ENCODE data around the gene MRAS.

DNA sequence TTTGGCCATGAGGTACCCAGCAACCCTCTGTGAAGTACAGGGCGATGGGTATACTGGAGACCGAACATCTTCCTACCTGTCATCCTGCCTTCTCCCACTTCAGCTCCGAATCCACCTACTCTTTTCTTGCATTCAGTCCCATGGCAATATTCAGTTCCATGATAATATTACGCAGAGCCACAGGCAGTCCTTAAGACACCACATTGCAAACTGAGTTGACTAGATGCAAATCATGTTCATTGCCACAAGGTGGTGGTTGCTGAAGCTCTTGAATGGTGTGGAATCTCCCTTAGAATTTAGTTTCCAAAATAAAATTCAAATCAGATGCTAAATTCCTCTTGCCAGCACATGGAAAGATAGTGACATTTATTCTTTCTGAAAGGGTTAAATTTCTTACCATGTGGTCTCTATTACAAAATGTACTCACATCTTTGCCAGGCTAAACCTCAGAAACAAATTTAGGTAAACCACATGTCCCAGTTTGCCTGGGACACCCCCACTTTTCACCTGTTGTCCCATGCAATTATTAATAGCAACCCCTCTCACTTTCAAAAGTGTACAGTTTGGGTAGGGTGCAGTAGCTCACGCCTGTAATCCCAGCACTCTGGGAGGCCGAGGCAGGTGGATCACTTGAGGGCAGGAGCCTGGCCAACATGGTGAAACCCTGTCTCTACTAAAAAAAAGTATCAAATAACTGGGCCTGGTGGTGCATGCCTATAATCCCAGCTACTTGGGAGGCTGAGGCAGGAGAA lies 17.1 kb upstream of the MRAS start:
- TF ChIP-seq, protein P1, sequence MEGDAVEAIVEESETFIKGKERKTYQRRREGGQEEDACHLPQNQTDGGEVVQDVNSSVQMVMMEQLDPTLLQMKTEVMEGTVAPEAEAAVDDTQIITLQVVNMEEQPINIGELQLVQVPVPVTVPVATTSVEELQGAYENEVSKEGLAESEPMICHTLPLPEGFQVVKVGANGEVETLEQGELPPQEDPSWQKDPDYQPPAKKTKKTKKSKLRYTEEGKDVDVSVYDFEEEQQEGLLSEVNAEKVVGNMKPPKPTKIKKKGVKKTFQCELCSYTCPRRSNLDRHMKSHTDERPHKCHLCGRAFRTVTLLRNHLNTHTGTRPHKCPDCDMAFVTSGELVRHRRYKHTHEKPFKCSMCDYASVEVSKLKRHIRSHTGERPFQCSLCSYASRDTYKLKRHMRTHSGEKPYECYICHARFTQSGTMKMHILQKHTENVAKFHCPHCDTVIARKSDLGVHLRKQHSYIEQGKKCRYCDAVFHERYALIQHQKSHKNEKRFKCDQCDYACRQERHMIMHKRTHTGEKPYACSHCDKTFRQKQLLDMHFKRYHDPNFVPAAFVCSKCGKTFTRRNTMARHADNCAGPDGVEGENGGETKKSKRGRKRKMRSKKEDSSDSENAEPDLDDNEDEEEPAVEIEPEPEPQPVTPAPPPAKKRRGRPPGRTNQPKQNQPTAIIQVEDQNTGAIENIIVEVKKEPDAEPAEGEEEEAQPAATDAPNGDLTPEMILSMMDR (IDR thresholded peaks at IDR 0.05) = no peak
- TF ChIP-seq POLR2A (IDR thresholded peaks at IDR 0.05) = no peak
